ENCODE results near the gene KIAA0319L.

DNA sequence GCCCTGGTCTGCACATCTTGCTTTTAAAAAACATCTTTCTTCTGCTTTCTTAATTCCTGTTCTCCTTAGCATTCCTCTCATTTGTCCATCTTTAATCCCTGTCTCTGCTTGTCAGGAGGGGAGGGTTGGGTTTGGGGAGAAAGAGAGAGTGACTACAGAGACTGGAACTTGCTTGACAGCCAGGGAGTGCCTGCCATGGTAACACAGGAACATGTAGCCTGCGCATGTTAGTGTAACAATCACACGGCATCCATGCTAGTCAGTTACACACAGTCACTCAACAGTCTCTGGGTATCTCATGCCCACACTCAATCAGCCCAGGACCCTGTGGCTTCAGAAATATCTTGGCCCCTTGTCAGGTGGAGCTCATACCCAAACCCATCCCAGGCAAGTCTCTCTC lies 15.1 kb upstream of the KIAA0319L start:
- no peak for TF ChIP-seq POLR2A (IDR thresholded peaks at IDR 0.05; ENCODE audit: low read depth)
- TF ChIP-seq, protein P1, sequence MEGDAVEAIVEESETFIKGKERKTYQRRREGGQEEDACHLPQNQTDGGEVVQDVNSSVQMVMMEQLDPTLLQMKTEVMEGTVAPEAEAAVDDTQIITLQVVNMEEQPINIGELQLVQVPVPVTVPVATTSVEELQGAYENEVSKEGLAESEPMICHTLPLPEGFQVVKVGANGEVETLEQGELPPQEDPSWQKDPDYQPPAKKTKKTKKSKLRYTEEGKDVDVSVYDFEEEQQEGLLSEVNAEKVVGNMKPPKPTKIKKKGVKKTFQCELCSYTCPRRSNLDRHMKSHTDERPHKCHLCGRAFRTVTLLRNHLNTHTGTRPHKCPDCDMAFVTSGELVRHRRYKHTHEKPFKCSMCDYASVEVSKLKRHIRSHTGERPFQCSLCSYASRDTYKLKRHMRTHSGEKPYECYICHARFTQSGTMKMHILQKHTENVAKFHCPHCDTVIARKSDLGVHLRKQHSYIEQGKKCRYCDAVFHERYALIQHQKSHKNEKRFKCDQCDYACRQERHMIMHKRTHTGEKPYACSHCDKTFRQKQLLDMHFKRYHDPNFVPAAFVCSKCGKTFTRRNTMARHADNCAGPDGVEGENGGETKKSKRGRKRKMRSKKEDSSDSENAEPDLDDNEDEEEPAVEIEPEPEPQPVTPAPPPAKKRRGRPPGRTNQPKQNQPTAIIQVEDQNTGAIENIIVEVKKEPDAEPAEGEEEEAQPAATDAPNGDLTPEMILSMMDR (IDR thresholded peaks at IDR 0.05): no peak
- TF ChIP-seq POLR2AphosphoS5 (IDR thresholded peaks at IDR 0.05): no peak
- no peak for TF ChIP-seq EP300 (IDR thresholded peaks at IDR 0.05)

All from esophagus muscularis mucosa (tissue), 4 donors.